Raji (cell line): ENCODE results near the gene UBE2M.

ENCODE experiments used
- POLR2A ChIP-seq: IDR thresholded peaks from 2 replicates; pipeline ENCODE4 v1.6.1; 2011; ENCODE audit warnings: low read depth, low read length, control low read depth; ENCODE audit not compliant: insufficient read depth

UBE2M gene

GRCh38 chr19:58572026-58572817 is 13.8 kb upstream of the UBE2M start:
- TF ChIP-seq POLR2A: no peak

DNA sequence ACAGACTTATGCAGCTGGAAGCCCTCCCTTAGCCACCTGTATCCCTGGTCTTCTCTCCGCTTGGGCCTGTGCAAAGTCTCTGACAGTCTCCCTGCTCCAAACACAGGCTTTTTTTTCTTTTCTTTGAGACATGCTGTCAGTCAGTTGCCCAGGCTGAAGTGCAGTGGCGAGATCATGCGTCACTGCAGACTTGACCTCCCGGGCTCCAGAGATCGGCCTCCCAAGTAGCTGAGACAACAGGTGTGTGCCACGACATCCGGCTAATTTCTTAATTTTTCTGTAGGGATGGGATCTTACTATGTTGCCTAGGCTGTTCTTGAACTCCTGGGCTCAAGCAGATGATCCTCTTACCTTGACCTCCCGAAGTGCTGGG is 13.2 kb upstream of the UBE2M start:
- no peak for TF ChIP-seq POLR2A

- no peak for TF ChIP-seq POLR2A
Observed at GRCh38 chr19:58570770-58571574, 12.6 kb upstream of the UBE2M start.

GRCh38 chr19:58569943-58570670 is 11.7 kb upstream of the UBE2M start:
- 0 out of 2 replicates have a peak, but pooled peaks have one; percentile 19 for TF ChIP-seq POLR2A

- TF ChIP-seq POLR2A: no peak
Observed at GRCh38 chr19:58569191-58569942, 11.0 kb upstream of the UBE2M start.

- TF ChIP-seq POLR2A: no peak; the same call in 1 of the 2 replicates
Observed at GRCh38 chr19:58568453-58569130, 10.2 kb upstream of the UBE2M start.

DNA sequence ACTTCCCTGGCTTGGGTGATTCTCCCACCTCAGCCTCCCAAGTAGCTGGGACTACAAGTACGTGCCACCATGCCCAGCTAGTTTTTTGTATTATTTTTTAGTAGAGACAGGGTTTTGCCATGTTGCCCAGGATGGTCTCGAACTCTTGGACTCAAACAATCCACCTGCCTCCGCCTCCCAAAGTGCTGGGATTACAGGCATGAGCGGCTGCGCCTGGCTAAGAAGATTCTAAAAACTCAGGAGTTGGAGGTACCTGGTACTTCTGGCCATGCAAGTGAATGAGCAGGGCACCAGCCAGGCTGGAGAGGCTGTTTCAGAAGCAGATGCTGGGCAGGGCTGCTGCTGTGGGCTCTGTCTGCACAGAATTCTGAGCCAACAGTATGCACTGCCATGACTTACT is 8.6 kb upstream of the UBE2M start:
- TF ChIP-seq POLR2A: no peak

DNA sequence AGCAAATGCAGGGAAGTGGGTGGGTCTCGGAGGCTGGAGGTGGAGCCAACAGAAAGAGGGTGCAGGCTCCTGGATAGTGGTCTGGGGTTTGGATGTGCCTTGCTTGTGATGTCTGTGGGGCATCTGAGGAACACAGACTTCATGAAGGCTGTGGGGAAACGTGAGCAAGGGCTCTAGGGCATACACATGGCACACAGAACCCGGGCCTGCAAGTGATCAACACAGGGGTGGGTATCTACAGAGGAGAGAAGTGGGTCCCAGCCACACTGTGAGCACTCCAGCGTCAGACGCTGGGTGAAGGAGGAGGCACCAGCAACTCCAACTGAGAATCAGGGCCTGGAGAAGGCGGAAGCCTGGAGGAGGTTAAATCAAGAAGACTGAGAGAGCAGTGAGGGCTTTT is 5.4 kb upstream of the UBE2M start:
- no peak for TF ChIP-seq POLR2A

- no peak for TF ChIP-seq POLR2A
Observed at GRCh38 chr19:58563034-58563573, 4.7 kb upstream of the UBE2M start.

DNA sequence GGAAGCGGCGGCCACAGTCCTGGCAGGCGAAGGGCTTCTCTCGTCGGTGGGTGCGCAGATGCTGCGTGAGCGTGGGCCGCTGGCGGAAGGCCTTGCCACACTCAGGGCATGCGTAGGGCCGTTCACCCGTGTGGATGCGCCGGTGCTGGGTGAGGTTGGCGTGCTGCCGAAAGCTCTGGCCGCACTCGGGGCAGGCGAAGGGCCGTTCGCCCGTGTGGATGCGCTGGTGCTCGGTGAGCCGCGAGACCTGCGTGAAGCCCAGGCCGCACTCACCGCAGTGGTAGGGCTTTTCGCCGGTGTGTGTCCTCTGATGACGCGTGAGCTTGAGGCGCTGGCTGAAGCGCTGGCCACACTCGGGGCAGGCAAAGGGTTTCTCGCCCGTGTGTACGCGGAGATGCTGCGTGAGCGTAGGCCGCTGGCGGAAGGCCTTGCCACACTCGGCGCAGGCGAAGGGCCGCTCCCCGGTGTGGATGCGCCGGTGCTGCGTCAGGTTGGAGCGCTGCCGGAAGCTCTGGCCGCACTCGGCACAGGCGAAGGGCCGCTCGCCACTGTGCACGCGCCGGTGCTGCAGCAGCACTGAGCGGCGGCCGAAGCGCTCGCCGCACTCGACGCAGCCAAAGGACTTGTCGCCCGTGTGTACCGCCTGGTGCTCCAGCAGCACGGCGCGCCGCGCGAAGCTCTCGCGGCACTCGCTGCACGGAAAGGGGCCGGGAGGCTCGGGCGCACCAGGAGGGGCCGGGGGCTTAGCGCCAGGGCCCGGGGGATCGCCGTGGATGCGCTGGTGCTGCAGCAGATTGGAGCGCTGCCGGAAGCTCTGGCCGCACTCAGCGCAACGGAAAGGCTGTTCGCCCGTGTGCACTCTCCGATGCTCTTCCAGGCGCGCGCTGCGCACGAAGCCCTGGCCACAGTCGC is 4.0 kb upstream of the UBE2M start:
- TF ChIP-seq POLR2A: 0 out of 2 replicates have a peak, but pooled peaks have one; percentile 9

DNA sequence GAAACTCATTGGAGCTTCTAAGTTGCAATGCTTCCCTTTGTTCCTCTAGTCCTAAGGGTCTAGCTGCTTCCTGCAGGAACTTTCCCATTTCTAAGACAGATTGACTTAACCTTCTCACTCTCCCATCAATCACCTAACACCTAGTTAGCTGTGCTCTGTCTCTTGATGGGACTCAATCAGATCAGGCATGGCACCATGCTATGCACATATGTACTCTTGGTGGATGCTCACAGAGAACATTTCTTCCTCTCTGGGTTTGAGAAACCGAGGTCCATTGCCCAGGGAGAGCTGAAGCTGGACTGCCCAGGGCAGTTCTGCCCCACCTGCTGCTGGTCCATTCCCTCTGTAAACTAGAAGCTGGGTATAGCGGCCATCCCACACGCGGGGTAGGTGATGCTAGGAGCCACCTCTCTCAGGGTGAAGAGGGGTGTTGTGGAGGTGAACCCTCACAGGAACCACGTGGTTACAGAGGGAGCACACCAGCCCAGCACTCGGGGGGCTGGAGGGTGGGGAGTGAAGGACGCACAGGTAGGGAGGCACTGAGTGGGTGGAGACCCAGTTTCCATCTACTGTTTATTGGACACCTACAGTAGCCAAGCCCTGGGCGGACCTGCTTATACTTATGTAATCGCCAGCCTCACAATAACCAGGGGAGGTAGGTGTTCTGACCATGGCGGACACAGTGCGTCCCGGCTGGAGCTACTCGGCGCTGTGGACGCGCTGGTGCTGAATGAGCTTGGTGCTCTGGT is 3.1 kb upstream of the UBE2M start:
- TF ChIP-seq POLR2A: 0 out of 2 replicates have a peak, but pooled peaks have one; percentile 20

DNA sequence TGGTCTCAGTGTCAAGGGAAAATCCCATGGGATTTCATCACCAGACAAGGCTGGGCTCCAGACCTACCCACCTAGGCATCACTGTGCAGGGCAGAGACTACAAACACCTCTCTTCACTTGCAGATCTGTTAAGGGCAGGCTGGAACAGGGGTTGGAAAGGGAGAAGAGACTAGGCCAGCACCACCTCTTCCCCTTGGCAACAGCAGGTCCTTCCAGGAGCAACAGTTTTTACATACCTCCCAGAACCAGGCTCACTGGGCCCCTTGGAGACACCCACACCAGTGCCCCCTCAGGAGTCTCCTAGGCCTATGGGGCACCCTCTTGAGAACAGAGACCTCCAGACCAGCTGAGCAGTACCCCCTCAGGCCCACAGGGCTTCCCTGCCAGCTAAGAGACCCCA is 2.5 kb upstream of the UBE2M start:
- no peak for TF ChIP-seq POLR2A

DNA sequence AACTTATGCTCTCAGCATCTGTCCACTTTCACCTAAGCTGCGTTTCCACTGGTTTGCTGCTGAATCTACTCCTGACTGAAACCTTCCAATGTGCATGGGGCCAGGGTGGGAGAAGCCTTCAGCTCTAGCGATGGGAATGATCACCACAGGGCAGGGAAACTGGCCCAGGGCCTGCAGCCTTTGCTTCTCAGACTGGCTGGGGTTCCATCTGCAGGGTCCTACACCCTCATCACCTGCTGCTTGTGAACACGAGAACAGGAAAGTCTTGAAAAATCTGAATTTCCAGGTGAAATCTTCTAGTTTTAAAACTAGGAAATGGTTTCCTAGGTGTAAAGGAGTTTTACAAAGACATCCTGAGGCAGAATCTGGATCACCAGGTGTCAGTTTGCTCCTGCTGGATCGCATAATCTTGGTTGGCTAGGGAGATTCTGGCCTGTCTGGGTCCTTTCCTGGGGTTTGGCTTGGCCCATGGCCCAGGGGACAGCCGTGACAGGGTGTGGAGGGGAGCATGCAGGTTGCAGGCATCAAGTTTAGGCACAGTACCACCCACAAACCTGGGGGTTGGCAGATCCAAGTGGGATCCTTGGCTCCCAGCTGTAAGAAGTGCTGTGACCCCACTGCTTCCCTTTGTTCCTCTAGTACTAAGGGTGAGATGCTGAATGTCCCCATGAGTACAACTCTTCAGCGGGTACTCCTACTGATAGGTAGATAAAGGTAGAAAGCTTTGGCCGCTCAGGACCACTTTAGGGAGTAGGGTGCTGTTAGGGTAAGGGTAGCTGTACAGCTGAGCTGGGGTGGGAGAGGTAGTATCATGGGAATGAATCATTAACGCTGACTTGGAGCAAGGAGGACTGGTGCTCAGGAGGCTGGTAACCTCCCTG is 1.8 kb upstream of the UBE2M start:
- no peak for TF ChIP-seq POLR2A
